ENCODE measurements around the gene RAB3IP. TPM values are rescaled to one million over a fixed set of nuclear protein-coding genes. Genes with fewer than 3 reads are reported as not detected.
"Not testable (repeated sequence)": the region's sequence is repeated elsewhere in the genome, so short reads cannot be mapped to it uniquely, and the experiment has no call there.

Gene RAB3IP
- total and polyA plus RNA-seq, 8 donors: 13.9 to 33.0 (median 22.1) TPM

GRCh38 chr12:69851976-69852375, 113.3 kb downstream of the RAB3IP start:
- Histone ChIP-seq H3K27ac (no peak overlapping the region), H3K27me3 (no peaks in the 10 kb centered on the region), H3K36me3 (no peaks in the 10 kb centered on the region), H3K4me3 (no peak overlapping the region), H3K4me1 (no peaks in the 10 kb centered on the region), H3K9me3 (peaks cover 0 to 14% (median 5%) of the 10 kb centered on the region in 4 donors)
- WGBS, 5 donors: 90 to 94% (median 91%) methylated on average over 2 of the region's 2 CpGs
- no peak for TF ChIP-seq CTCF (IDR thresholded peaks at IDR 0.05)
- TF ChIP-seq POLR2AphosphoS5 (IDR thresholded peaks at IDR 0.05): no peak
- TF ChIP-seq POLR2A (IDR thresholded peaks at IDR 0.05): no peak
- TF ChIP-seq EP300 (IDR thresholded peaks at IDR 0.05): no peak
- intact Hi-C loops (cut with DNase I; ENCODE audit: low total_unique reads): no loop called here
- DNase-seq: no peak

DNA sequence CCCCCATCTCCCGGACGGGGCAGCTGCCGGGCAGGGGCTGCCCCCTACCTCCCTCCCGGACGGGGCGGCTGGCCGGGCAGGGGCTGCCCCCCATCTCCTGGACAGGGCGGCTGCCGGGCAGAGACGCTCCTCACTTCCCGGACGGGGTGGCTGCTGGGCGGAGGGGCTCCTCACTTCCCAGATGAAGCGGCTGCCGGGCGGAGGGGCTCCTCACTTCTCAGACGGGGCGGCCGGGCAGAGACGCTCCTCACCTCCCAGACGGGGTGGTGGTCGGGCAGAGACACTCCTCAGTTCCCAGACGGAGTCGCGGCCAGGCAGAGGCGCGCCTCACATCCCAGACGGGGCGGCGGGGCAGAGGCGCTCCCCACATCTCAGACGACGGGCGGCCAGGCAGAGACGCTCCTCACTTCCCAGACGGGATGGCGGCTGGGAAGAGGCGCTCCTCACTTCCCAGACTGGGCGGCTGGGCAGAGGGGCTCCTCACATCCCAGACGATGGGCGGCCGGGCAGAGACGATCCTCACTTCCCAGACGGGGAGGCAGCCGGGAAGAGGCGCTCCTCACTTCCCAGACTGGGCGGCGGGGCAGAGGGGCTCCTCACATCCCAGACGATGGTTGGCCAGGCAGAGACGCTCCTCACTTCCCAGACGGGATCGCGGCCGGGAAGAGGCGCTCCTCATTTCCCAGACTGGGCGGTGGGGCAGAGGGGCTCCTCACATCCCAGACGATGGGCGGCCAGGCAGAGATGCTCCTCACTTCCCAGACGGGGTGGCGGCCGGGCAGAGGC, 114.7 kb downstream of the RAB3IP start:
- H3K4me3 ChIP-seq; H3K27ac ChIP-seq; H3K36me3 ChIP-seq; intact Hi-C loops (cut with DNase I; ENCODE audit: low total_unique reads); DNase-seq; H3K4me1 ChIP-seq; H3K27me3 ChIP-seq: not testable (repeated sequence)
- peaks cover 0 to 14% (median 5%) of the 10 kb centered on the region in 4 donors for H3K9me3 ChIP-seq
- WGBS, 5 donors: 95 to 98% (median 97%) methylated on average over 40 to 58 of the region's 61 CpGs

DNA sequence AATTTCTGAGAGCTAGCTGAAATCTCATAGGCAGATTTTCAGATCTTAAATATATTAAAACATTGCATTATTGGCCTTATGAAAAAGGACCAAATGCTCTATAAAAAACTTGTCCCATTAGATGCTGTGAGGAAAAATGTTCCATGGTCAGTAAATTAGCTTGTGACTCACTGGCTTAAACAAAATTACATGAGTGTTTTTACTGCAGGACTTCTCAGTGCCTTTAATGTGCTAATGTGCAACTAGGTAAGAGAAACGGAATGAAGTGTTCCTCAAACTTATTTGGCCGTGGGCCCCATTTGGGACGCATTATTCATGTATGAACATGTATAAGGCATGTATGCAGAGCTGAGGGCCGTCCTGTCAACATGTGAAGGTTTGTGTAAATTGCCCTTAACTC, 128.0 kb downstream of the RAB3IP start:
- no peaks in the 10 kb centered on the region for H3K9me3 ChIP-seq
- no peaks in the 10 kb centered on the region for H3K27me3 ChIP-seq
- H3K4me1 ChIP-seq: no peaks in the 10 kb centered on the region
- TF ChIP-seq POLR2AphosphoS5 (IDR thresholded peaks at IDR 0.05) (no peak), EP300 (IDR thresholded peaks at IDR 0.05) (no peak), CTCF (IDR thresholded peaks at IDR 0.05) (no peak), POLR2A (IDR thresholded peaks at IDR 0.05) (no peak)
- no peak overlapping the region for H3K4me3 ChIP-seq
- DNase-seq: no peak
- no peak overlapping the region for H3K27ac ChIP-seq
- no peaks in the 10 kb centered on the region for H3K36me3 ChIP-seq
- 82 to 91% (median 89%) methylated on average over 4 of the region's 4 CpGs for WGBS, 5 donors
- intact Hi-C loops (cut with DNase I; ENCODE audit: low total_unique reads): no loop called here

DNA sequence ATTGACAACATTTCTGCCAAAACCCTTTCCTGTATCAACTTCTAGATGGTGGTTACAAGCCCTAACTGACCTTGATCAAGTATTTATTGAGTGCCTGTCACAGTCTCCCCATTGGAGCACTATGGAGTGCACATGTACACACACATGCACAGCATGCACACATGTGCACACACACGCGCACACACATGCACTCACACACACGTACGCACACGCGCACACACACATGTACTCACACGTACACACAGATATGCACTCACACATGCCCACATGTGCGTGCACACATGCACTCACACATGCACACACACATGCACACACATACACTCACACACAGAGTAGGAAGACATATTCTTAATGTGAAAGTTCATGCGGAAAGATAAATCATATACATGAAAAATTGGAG, 130.0 kb downstream of the RAB3IP start:
- Histone ChIP-seq H3K9me3 (no peaks in the 10 kb centered on the region), H3K36me3 (no peaks in the 10 kb centered on the region), H3K27ac (no peak overlapping the region), H3K27me3 (no peaks in the 10 kb centered on the region), H3K4me1 (no peaks in the 10 kb centered on the region), H3K4me3 (no peak overlapping the region)
- 93 to 99% (median 97%) methylated on average over 9 of the region's 9 CpGs for WGBS, 5 donors
- intact Hi-C loops (cut with DNase I; ENCODE audit: low total_unique reads): no loop called here
- TF ChIP-seq CTCF (IDR thresholded peaks at IDR 0.05) (no peak), EP300 (IDR thresholded peaks at IDR 0.05) (no peak), POLR2AphosphoS5 (IDR thresholded peaks at IDR 0.05) (no peak), POLR2A (IDR thresholded peaks at IDR 0.05) (no peak)
- DNase-seq: no peak

GRCh38 chr12:69872804-69873203, 134.1 kb downstream of the RAB3IP start:
- no peaks in the 10 kb centered on the region for H3K36me3 ChIP-seq
- H3K27ac ChIP-seq: no peak overlapping the region
- H3K4me3 ChIP-seq: no peak overlapping the region
- intact Hi-C loops (cut with DNase I; ENCODE audit: low total_unique reads): no loop called here
- no peaks in the 10 kb centered on the region for H3K4me1 ChIP-seq
- H3K9me3 ChIP-seq: no peaks in the 10 kb centered on the region
- TF ChIP-seq POLR2A (IDR thresholded peaks at IDR 0.05): no peak
- no peak for TF ChIP-seq CTCF (IDR thresholded peaks at IDR 0.05)
- no peak for TF ChIP-seq EP300 (IDR thresholded peaks at IDR 0.05)
- no peak for TF ChIP-seq POLR2AphosphoS5 (IDR thresholded peaks at IDR 0.05)
- 20 to 57% (median 26%) methylated on average over 3 of the region's 3 CpGs for WGBS, 5 donors
- no peak for DNase-seq
- H3K27me3 ChIP-seq: no peaks in the 10 kb centered on the region
